CD4-positive, alpha-beta T cell treated with Interferon gamma for 1 hour (primary cell): Measurements from ENCODE around the gene GCGR.

ENCODE experiments used
- DNase-seq: peaks from one replicate; pipeline ENCODE4 v3.0.0-alpha.2; 2020

The GCGR gene

DNA sequence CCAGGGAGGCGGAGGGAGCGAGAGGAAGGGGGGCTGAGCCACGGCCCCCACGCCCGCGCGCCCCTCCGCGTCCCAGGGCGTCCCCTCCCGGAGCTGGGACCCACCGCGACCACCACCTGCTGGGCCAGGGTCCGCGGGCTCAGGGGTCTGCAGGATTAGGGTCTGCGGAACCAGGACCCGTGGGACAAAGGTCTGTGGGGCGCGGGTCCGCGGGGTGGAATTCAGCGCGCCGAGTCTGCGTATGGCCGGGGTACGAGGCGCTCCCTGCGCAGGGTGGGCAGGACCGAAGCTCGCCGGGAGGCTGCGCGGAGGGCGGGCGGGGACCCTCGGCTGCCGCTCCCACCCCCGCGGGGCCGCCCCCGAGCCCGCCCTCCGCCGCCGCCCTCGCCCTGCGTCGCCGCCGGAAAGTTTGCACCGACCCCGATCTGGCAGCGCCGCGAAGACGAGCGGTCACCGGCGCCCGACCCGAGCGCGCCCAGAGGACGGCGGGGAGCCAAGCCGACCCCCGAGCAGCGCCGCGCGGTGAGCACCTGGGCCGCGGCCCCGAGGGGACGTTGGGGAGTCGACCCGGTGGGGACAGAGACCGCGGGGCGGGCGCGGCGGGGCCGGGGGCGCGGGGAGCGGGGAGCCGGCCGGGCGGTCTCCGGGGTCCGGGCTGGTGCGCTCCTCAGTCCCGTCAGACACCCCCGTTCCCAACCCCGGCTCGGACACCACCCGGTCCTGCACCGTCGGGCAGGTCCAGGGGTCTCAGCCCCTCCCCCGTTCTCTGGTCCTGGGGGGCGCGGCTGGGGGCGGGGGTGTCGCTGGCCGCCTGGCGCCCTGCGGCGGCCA, at the start of gene GCGR:
TSS of gene GCGR (plus strand) at position 423 of the 831 bp plus-strand sequence. CDS start 4,869 bp downstream, outside the sequence.
- DNase-seq = no peak

GRCh38 chr17:81792675-81793615, 11.0 kb upstream of the GCGR start:
- DNase-seq = no peak

- no peak for DNase-seq
These were observed 9.9 kb upstream of the GCGR start for GRCh38 chr17:81794074-81794476.

- no peak for DNase-seq
These were observed 9.4 kb upstream of the GCGR start for GRCh38 chr17:81794509-81794908.

GRCh38 chr17:81801327-81801726, 2.6 kb upstream of the GCGR start:
- DNase-seq = no peak

DNA sequence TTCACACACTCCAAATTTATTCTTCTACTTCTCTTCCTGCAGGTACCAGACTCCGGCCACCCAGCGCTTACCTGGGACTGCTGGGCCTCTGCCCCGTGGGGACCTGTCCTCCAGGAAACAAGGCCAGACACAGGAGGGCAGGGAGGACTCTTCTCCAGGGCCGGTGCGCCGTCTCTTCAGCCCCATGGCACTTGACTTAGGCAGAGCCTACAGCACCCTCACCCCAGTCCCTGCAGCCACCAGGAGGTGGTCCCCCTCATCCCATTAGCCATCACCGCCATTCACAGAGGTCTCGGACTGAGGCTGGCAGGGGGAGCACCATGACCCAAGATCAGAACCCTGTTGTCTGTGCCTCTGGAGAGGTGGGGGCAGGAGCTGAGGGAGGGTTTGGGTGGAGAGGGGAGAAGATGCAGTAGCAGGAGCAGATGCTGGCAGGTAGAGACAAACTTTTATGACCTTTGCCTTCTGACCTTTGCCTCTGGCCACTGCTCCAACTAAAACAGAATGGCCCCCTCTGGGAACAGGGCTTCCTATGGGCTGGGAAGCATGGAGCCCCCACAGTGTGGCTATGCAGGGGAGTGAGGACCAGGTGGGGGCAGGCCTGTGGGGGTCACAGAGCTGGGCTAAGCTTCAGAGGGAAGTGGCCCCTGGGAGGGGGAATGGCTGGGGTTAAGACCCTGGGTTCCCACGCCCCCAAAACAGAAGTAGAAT, 1.7 kb upstream of the GCGR start:
- no peak for DNase-seq

GRCh38 chr17:81802856-81803643, 900 bp upstream of the GCGR start:
- DNase-seq = no peak

DNA sequence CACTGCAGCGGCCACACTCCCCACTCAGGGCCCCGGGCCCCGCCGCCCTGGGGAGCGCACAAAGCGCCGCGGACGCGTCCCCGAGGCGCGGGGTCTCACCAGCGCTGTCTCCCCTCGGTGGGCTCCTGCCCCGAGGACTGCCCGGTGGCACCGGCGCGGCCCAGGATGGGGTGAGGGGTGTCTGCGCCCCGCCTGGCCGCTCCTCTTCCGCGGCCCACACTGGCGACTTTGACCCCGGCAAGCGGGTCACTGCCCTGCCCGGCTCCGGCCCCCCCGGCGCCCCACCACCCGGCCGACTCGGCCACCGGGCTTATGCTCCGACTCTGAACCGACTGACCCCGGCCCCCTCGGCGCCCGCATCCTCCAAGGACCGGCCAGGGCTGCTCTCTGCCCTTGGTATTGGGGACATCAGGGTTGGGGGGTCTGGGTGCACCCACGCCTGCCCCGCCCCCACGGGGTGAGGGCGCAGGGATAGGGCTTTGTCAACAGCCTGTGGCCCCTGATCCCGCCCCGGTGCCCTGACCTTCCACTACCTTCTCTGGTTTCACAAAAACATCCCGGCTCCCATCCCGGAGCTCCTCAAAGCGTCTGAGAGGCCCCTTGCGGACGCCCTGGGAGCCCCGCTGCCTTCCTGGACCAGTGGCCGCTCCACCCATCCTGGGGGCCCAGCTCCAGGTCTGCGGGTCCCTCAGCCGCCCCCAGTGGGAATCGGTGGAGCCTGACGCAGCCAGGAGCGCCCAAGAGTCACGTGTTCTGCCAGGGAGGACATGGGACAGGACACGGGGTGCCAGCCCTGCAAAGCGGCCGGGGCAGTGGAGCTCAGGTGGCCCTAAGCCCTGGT, 829 bp downstream of the GCGR start:
- DNase-seq = no peak

DNA sequence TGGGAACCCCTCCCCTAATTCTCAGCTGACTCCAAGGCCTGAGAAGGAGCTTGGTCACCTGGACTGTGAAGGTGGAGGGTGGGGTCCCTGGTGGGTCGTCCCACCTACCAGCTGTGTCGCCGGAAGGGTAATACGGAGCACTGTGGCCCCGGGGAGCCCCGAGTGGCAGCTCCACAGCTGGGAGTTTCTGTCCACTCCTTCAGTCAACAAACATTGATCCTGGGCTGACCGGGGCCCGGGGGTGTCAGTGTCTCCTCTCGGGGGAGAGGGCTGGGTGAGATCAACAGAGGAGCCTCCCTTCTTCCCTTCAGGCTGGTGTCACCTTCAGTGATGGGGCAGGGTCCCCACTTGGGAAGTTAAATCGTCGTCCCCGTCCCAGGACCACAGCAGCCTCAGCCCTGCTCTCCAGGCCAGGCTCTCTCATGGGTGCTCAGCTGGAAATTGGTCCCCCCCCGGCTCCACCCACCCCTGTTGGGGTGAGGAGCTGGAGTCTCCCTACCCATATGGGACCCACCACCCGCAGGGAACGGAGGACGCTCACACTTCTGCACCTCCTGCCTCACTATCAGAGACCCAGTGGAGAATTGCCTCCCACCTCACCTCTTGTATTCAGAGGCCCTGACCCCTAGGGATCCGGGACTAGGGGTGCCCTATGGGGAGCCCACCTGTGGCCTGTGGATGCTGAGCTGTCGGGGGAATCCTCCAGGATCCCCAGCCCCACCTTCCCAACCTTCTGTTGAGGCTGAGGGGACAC, 1.9 kb downstream of the GCGR start:
- no peak for DNase-seq

DNA sequence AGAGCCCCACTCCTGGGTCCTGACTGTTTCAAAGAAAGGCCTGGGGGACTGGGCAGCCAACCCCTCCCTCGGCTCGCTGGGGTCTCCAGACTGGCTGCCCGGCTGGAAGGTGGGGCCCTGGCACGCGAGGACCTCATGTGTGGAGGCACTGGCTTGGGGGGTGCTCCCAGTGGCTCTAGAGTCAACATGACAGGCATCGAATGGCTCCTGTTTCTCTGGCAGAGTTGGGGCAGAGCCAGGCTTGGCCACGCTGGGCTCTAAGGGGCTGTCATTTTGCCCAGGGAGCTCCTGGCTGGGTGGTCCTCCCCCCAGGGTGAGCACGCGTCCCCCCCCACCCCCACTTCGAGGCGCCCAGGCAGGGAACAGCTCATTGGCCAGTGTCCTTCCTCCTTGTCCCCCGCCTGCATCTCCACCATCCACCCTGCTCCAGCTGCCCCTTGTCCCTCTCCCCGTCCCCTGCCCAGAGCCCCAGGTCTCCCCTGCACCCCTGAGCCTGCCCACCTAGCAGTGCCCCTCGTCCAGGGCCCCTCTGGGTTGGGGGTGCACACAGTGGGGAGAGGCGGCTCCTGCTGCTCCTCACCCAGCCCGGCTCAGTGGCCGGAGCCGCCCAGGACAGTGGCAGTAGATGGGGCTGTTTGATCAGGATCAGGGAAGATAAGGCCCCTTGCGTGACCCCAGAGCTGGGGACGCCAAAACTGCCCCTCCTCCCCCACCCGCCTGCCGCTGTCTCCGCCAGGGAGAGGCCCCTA, 2.7 kb downstream of the GCGR start:
- no peak for DNase-seq

- DNase-seq = no peak
These were observed 3.3 kb downstream of the GCGR start for GRCh38 chr17:81807210-81807719.

DNA sequence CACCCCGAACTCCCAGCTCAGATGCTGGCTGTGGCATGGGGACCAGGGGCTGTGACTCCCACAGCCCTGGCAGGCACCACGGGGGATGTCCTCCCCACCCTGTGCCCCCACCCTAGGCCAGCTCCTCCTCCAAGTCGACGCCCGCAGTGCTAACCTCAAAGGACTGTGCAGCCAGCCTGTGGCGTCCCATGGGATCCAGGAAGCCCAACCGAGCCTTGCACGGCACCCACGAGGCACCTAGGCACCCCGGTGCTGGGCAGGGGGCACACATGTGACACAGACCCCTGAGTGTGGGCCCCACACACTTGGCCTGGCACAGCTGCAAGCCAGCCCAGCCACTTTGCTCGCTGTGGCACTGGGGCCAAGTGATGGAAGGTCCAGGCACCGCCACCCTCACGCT, 3.9 kb downstream of the GCGR start:
- DNase-seq = no peak

DNA sequence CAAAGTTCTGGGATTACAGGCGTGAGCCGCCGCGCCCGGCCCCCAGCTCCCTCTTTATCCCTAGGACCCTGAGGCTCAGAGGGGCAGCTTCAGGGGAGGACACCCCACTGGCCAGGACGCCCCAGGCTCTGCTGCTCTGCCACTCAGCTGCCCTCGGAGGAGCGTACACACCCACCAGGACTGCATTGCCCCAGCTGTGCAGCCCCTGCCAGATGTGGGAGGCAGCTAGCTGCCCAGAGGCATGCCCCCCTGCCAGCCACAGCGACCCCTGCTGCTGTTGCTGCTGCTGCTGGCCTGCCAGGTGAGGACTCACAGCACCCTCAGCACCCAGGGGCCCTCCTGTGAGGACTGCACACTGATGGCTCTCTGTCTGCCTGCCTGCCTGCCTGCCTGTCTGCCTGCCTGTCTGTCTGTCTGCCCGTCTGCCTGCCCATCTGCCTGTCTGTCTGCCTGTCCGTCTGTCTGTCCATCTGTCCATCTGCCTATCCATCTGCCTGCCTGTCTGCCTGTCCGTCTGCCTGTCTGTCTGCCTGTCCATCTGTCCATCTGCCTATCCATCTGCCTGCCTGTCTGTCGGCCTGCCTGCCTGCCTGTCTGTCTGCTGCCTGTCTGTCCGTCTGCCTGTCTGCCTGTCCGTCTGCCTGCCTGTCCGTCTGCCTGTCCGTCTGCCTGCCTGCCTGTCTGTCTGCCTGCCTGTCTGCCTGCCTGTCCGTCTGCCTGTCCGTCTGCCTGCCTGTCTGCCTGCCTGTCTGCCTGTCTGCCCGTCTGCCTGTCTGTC, 5.0 kb downstream of the GCGR start:
- no peak for DNase-seq

DNA sequence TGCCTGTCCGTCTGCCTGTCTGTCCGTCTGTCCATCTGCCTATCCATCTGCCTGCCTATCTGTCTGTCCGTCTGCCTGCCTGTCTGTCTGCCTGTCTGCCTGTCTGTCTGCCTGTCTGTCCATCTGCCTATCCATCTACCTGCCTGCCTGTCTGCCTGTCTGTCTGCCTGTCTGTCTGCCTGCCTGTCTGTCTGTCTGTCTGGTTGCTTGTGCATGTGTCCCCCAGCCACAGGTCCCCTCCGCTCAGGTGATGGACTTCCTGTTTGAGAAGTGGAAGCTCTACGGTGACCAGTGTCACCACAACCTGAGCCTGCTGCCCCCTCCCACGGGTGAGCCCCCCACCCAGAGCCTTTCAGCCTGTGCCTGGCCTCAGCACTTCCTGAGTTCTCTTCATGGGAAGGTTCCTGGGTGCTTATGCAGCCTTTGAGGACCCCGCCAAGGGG, 5.6 kb downstream of the GCGR start:
- no peak for DNase-seq

- DNase-seq = no peak
These were observed 6.5 kb downstream of the GCGR start for GRCh38 chr17:81810476-81810875.

- no peak for DNase-seq
These were observed 7.1 kb downstream of the GCGR start for GRCh38 chr17:81810892-81811704.

GRCh38 chr17:81811705-81812570, 8.0 kb downstream of the GCGR start:
- no peak for DNase-seq
